IPS-18c (cell line): ENCODE measurements around the gene CDH4.

Source experiments
- H3K4me3 ChIP-seq: 2 replicates; pipeline ENCODE4 v1.7.0; 2013; ENCODE audit warnings: low read depth, mild to moderate bottlenecking, low read length, moderate library complexity; ENCODE audit not compliant: insufficient read depth
- H3K9me3 ChIP-seq: one replicate; pipeline ENCODE4 v1.6.1; 2013; ENCODE audit warnings: mild to moderate bottlenecking, low read length, moderate library complexity; ENCODE audit not compliant: control insufficient read depth, insufficient read depth

The CDH4 gene

GRCh38 chr20:61736001-61736635, 484.1 kb downstream of the CDH4 start:
- Histone ChIP-seq H3K9me3 (no peaks in the 10 kb centered on the region), H3K4me3 (no peak overlapping the region)

DNA sequence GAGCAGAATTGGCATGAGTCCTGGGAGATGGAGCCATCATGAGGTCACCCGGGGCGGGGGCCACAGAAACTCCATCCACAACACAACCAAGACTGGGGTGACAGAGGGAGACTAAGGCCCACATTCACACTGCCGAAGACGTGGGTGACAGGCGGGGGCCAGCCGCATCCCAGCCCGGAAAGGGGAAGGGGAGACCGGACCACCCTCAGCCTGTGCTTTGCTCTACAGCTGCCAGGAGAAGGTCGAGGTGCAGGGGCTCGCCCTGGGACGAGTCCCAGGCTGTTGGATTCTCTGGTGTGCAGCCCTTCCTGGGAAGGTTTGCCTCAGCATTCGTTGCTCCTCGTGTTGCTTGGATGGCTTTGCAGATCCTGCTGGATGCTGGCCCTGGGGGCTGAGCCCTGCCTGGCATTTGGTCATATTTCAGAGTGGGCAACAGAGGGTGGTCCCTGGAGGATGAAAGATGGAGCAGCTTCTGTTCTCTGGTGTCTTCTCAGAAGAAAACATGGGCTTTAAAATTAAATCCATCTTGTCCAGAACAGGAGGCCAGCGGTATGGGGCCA, 484.8 kb downstream of the CDH4 start:
- Histone ChIP-seq H3K9me3 (no peaks in the 10 kb centered on the region), H3K4me3 (no peak overlapping the region)

DNA sequence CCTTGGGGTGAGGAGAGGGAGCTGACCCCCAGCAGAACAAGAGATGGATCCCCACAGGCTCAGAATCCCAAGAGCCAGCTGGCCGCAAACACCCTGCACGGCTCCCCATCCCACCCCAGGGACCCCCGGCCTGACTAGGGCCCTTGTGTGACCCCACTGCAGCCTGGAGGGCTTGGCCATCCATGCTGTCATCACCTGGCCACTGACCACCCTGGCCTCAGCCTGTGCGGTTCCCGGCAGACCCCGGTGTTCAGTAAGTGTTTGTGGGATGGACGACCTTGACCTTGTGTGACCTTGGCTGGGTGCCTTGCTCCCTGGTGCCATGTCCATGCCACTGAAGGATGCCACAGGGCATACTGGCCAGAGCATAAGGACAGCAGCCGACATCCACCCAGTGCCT, 485.3 kb downstream of the CDH4 start:
- Histone ChIP-seq H3K4me3 (no peak overlapping the region), H3K9me3 (no peaks in the 10 kb centered on the region)

DNA sequence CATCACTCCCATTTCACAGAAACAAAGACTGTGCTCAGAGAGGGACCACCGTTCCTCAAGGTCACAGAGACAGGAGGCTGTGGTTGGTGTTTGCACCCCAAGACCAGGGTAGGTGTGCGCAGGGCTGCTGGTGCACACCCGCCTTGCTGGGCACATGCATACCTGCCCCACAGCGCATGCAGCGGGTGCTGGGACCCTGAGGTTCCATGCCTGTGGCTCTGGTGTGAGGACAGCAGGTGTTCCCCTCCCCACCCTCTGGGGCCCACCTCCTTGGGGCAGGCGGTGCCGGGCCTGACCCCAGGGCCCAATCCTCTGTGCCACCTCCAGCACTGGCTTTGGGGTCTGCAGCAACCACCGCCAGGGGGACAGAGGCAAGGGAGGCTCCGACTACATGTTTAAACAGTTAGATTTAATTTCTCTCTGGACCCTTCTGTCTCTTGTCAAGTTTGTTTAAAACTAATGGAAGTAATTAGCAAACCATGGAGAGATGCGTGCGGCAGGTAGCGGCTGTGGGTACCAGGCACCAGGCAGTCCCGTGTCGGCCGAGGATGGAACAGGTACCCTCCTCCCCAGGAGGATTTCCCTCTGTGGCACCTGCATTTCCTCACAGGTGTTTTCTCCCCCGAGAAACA, 485.9 kb downstream of the CDH4 start:
- Histone ChIP-seq H3K9me3 (no peaks in the 10 kb centered on the region), H3K4me3 (no peak overlapping the region)

- Histone ChIP-seq H3K9me3 (no peaks in the 10 kb centered on the region), H3K4me3 (no peak overlapping the region)
These were observed 486.6 kb downstream of the CDH4 start for GRCh38 chr20:61738601-61739069.

DNA sequence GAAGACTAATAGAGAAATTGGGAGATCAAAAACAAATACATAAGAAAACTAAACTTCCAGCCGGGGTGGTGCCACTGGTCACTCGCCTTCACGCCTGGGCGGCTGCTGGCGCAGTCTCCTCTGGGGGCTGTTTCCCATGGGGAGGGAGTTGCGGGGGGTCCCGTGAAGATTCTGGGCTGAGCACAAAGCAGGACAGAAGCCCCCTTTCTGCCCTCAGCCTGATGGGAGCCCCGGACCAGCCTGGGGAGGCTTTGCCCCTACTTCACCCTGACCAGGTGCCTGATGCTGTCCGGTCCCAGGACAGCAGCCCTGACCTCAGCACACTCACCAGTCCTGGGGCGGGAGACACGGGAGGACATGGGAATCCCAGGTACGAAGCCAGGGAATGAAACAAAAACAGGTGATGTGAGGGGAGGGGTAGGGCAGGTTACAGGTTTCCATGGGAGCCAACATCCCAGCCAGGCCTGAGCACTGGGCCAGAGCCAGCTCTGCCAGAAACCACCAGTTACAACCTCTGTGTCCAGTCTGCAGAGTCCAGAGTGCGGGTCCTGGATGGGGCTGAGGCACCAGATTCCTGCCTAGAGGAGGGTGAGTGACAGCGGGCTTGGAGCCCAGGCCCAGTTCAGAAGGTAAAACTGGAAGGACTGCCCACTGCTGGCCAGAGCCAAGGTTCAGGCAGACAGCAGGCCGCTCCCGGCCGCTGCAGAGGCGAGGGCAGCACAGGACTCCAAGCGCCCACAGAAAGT, 487.2 kb downstream of the CDH4 start:
- Histone ChIP-seq H3K9me3 (no peaks in the 10 kb centered on the region), H3K4me3 (no peak overlapping the region)

- H3K9me3 ChIP-seq: no peaks in the 10 kb centered on the region
- H3K4me3 ChIP-seq: no peak overlapping the region
These were observed 487.7 kb downstream of the CDH4 start for GRCh38 chr20:61739832-61740118.

- Histone ChIP-seq H3K9me3 (no peaks in the 10 kb centered on the region), H3K4me3 (no peak overlapping the region)
These were observed 490.2 kb downstream of the CDH4 start for GRCh38 chr20:61742097-61742825.

DNA sequence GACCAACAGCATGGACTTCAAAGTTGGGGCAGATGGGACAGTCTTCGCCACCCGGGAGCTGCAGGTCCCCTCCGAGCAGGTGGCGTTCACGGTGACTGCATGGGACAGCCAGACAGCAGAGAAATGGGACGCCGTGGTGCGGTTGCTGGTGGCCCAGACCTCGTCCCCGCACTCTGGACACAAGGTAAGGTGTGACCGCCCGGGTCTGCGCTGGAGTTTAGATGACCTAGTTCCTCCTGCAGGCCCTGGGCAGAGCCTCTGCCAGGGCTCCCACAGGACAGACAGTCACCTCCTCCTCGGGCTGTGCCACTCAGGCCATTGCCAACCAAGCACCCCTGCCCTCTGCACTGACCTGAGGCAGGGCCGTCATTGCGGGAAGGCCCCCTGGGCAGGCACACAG, 491.5 kb downstream of the CDH4 start:
- Histone ChIP-seq H3K4me3 (no peak overlapping the region), H3K9me3 (no peaks in the 10 kb centered on the region)

DNA sequence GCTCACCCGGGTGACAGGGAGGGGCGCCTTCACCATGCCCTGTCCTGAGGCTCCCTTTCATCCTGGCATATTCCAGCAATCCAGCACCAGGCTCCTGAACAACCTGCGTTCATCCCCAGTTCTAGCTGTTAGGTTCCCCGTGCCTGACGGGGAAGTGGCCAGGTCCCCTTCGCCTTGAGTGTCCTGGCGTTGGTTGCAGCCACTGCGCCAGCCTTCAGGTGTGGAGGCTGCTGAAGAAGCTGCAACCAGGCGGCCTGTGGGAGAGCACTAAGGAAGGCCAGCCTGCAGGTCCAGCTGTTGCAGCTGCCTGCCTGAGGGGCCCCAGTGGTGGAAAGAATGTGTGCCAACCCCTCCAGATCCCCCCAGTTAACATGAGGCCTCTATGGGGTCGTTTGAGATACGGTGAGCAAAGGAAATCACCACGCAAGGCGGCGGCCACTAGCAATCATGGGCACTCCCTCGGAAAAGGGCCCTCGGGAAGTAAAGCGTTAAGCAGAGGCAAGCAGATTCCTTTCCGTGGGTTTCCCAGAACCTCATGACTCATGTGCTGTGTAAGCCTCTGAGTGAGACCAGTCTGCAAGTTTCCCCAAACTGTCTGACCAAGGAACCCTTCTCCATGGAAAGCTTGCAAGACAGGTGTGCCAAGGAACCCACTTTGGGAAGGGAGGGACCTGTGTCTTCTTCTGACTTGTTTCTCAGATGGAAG, 492.8 kb downstream of the CDH4 start:
- Histone ChIP-seq H3K4me3 (no peak overlapping the region), H3K9me3 (no peaks in the 10 kb centered on the region)

DNA sequence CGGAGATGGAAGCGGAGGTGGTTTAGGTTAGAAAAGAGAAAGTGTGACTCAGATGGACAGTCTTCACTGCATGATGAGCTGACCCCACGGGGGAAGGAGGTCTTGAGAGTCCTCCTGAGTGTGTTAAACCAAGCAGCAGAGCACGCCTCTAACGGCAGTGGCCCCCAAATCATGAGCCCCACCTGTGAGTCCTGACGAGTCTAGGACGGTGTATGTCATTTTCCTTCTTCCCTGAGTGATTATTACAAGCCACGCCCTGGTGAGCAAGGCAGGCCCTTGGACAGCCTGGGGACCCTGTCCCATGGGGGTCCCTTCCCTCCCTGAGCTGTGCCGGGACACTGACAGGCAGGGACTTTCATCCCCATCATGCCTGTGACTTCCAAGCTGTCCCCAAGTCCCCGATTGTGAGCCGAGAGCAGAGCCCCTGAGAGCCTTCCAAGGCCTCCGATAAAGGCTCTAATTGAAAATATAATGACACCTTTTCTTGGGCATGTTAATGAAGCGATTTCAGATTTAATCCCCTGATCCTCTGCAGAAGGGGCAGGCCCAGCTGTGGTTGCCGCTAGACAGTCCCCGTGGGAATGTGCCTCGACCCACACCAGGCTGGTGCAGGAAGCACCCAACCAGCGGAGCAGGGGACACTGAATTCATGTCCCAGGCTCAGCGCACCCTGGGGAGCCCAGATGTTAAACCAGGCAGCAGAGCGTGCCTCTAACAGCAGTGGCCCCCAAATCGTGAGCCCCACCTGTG, 493.5 kb downstream of the CDH4 start:
- Histone ChIP-seq H3K9me3 (no peaks in the 10 kb centered on the region), H3K4me3 (no peak overlapping the region)

GRCh38 chr20:61746147-61746646, 494.1 kb downstream of the CDH4 start:
- no peak overlapping the region for H3K4me3 ChIP-seq
- peaks cover 1% of the 10 kb centered on the region for H3K9me3 ChIP-seq

GRCh38 chr20:61746781-61747180, 494.7 kb downstream of the CDH4 start:
- Histone ChIP-seq H3K4me3 (no peak overlapping the region), H3K9me3 (peaks cover 2% of the 10 kb centered on the region)

GRCh38 chr20:61748376-61748775, 496.3 kb downstream of the CDH4 start:
- H3K9me3 ChIP-seq: peaks cover 2% of the 10 kb centered on the region
- no peak overlapping the region for H3K4me3 ChIP-seq

- H3K4me3 ChIP-seq: no peak overlapping the region
- peaks cover 2% of the 10 kb centered on the region for H3K9me3 ChIP-seq
These were observed 497.5 kb downstream of the CDH4 start for GRCh38 chr20:61749406-61750075.

- H3K4me3 ChIP-seq: no peak overlapping the region
- H3K9me3 ChIP-seq: peaks cover 2% of the 10 kb centered on the region
These were observed 498.0 kb downstream of the CDH4 start for GRCh38 chr20:61750093-61750492.
